ENCODE measurements around the gene CREB3L2.

Gene CREB3L2

DNA sequence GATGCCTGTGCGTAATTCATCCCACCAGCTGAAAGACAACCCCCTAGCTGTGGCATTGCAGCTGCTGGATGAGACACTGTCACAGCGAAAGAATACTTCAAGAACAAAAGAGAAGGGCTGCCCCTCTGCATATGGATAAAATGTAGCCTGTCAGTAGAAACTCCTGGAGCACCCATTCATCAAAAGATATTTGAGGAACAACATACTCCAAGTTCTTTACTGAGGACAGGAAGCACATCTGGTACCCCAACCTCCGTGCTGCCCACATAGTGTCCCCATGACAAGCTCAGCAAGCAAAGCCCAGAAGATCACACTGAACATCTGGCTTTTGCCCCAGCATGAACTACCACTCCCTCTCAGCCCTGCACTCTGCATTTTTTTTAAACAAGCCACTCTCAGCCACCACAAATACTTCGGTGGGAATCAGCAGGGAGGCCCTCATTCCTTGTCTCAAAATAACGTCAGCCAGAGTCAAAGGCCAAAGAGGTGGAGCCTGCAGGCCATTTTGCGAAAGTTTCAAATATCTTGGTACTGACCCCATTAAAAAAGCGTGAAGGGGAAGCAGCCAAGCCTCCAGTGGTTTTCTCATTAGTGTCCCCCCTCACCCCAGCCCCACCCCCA, 1.7 kb downstream of the CREB3L2 start:
- Histone ChIP-seq H3K9ac (ENCODE audit: low read depth in 1 of 2, low read length in 2 of 2) (peak overlapping the region; percentile 23 to 96), H3K4me1 (ENCODE audit: control insufficient read depth in 1 of 2, insufficient read depth in 2 of 2, low read length in 2 of 2) (peaks cover 20 to 32% of the 10 kb centered on the region in 2 donors), H3K9me3 (ENCODE audit: control insufficient read depth in 1 of 2, low read length in 2 of 2) (no peaks in the 10 kb centered on the region), H3K36me3 (ENCODE audit: control insufficient read depth in 1 of 2, insufficient read depth in 2 of 2, low read length in 2 of 2) (no peaks in the 10 kb centered on the region), H3K27me3 (ENCODE audit: control insufficient read depth in 1 of 2, insufficient read depth in 2 of 2, low read length in 2 of 2) (no peaks in the 10 kb centered on the region), H3K4me3 (ENCODE audit: low read depth in 1 of 2, low read length in 2 of 2) (peak overlapping the region; percentile 96 to 97), H3K27ac (ENCODE audit: low read depth, low read length) (peak overlapping the region; percentile 70)

DNA sequence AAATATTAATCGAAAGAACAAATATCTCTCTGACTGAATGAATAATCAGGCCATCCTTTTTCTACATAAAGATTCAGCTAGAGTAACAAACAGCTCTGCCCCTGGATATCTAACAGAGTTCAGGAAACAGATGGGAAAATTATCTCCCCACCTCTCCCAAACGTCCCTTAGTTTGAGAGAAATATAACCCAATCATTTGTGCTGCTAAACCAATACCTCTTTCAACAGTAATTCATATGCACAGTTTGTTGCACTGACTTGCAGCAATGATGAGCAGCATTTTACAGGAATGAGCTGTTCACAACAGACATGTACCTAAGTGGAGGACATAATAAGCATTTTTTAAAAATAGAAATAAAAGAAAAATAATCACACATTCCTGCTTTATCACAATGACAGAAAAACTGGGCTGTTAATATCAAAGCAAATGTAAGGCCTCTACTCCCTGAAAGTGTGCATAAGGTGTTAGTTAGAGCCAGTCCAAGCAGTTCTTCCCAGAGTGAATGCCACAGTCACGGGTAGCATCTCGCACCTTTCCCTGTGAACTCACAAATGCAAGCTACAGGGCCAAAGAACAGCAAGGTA, 2.3 kb downstream of the CREB3L2 start:
- peaks cover 20 to 32% of the 10 kb centered on the region in 2 donors for H3K4me1 ChIP-seq (ENCODE audit: control insufficient read depth in 1 of 2, insufficient read depth in 2 of 2, low read length in 2 of 2)
- H3K4me3 ChIP-seq (ENCODE audit: low read depth in 1 of 2, low read length in 2 of 2), result peak overlapping the region; percentile 96 to 97

DNA sequence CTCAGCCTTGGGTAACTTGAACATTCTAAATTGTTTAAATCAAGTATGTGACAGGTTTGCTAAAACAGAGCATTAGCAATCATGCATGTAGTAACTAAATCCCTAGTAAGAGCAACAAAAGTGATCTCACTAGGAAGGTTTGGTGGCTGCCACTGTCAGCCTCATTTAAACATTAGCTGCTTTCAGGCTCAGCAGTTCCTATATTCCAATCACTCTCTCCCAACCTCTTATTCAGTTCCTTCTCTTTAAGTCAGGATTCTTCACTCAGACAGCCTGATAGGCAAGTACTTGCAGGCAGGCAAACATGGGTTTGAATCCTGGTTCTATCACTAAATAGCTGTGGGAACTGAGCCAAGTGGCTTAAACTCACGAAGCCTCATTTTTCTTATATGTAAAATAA, 3.6 kb downstream of the CREB3L2 start:
- Histone ChIP-seq H3K4me1 (ENCODE audit: control insufficient read depth in 1 of 2, insufficient read depth in 2 of 2, low read length in 2 of 2) (peaks cover 26 to 43% of the 10 kb centered on the region in 2 donors), H3K27me3 (ENCODE audit: control insufficient read depth in 1 of 2, insufficient read depth in 2 of 2, low read length in 2 of 2) (no peaks in the 10 kb centered on the region), H3K4me3 (ENCODE audit: low read depth in 1 of 2, low read length in 2 of 2) (peak overlapping the region in 1 of 2 donors; percentile 97), H3K9ac (ENCODE audit: low read depth in 1 of 2, low read length in 2 of 2) (peak overlapping the region in 1 of 2 donors; percentile 7), H3K9me3 (ENCODE audit: control insufficient read depth in 1 of 2, low read length in 2 of 2) (no peaks in the 10 kb centered on the region), H3K27ac (ENCODE audit: low read depth, low read length) (peak overlapping the region; percentile 27), H3K36me3 (ENCODE audit: control insufficient read depth in 1 of 2, insufficient read depth in 2 of 2, low read length in 2 of 2) (no peaks in the 10 kb centered on the region)

More for the DNA sequence above, 2.3 kb downstream of the CREB3L2 start:
- peak overlapping the region; percentile 70 for H3K27ac ChIP-seq (ENCODE audit: low read depth, low read length)
- H3K9ac ChIP-seq (ENCODE audit: low read depth in 1 of 2, low read length in 2 of 2), result peak overlapping the region; percentile 23 to 96
- H3K27me3 ChIP-seq (ENCODE audit: control insufficient read depth in 1 of 2, insufficient read depth in 2 of 2, low read length in 2 of 2), result no peaks in the 10 kb centered on the region
- no peaks in the 10 kb centered on the region for H3K36me3 ChIP-seq (ENCODE audit: control insufficient read depth in 1 of 2, insufficient read depth in 2 of 2, low read length in 2 of 2)
- H3K9me3 ChIP-seq (ENCODE audit: control insufficient read depth in 1 of 2, low read length in 2 of 2), result no peaks in the 10 kb centered on the region

DNA sequence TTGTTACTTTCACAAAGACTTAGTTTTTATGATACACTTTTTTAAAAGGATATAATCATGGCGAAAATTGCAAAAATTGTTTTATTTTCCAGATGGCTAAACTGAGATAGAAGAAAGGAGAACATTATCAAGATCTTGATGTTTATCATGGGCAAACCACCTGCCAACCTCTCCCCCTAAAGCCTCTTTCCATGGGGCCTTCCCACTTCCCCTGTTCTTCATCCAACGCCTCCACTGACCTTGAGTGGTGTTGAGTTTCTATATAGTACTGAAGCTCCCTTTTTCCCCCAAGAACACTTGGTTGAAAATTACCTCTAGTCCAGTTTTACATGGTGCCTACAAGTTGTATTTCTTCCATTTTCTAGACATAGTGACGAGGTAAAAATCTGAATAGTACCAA, 5.0 kb downstream of the CREB3L2 start:
- Histone ChIP-seq H3K27ac (ENCODE audit: low read depth, low read length) (no peak overlapping the region), H3K4me3 (ENCODE audit: low read depth in 1 of 2, low read length in 2 of 2) (peak overlapping the region; percentile 17 to 18), H3K4me1 (ENCODE audit: control insufficient read depth in 1 of 2, insufficient read depth in 2 of 2, low read length in 2 of 2) (peaks cover 39 to 57% of the 10 kb centered on the region in 2 donors), H3K9me3 (ENCODE audit: control insufficient read depth in 1 of 2, low read length in 2 of 2) (no peaks in the 10 kb centered on the region), H3K9ac (ENCODE audit: low read depth in 1 of 2, low read length in 2 of 2) (no peak overlapping the region), H3K36me3 (ENCODE audit: control insufficient read depth in 1 of 2, insufficient read depth in 2 of 2, low read length in 2 of 2) (no peaks in the 10 kb centered on the region), H3K27me3 (ENCODE audit: control insufficient read depth in 1 of 2, insufficient read depth in 2 of 2, low read length in 2 of 2) (no peaks in the 10 kb centered on the region)

DNA sequence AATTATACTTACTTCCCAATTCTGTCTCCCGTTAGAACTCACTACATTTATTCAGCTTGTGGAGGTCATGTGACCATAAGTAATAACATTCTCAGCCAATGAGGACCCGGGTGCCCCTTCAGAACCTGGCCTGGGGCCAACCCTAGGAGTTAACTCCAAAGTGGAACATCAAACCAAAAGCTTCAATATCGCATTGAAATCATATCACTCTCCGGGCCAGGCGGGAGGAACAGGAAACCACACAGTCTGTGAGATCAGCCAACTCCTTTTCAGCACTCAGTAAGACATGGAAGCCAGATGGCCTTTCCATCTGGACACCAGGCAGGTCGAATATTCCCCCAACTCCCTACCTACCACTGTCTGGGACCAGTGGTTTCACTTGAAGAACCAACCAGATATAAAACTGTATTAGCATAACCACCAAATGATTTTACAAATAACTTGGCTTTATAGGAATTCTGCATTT, 5.5 kb downstream of the CREB3L2 start:
- Histone ChIP-seq H3K9ac (ENCODE audit: low read depth in 1 of 2, low read length in 2 of 2) (peak overlapping the region in 1 of 2 donors; percentile 26), H3K36me3 (ENCODE audit: control insufficient read depth in 1 of 2, insufficient read depth in 2 of 2, low read length in 2 of 2) (no peaks in the 10 kb centered on the region), H3K27ac (ENCODE audit: low read depth, low read length) (no peak overlapping the region), H3K4me1 (ENCODE audit: control insufficient read depth in 1 of 2, insufficient read depth in 2 of 2, low read length in 2 of 2) (peaks cover 40 to 57% of the 10 kb centered on the region in 2 donors), H3K9me3 (ENCODE audit: control insufficient read depth in 1 of 2, low read length in 2 of 2) (no peaks in the 10 kb centered on the region), H3K4me3 (ENCODE audit: low read depth in 1 of 2, low read length in 2 of 2) (peak overlapping the region; percentile 17 to 18), H3K27me3 (ENCODE audit: control insufficient read depth in 1 of 2, insufficient read depth in 2 of 2, low read length in 2 of 2) (no peaks in the 10 kb centered on the region)

DNA sequence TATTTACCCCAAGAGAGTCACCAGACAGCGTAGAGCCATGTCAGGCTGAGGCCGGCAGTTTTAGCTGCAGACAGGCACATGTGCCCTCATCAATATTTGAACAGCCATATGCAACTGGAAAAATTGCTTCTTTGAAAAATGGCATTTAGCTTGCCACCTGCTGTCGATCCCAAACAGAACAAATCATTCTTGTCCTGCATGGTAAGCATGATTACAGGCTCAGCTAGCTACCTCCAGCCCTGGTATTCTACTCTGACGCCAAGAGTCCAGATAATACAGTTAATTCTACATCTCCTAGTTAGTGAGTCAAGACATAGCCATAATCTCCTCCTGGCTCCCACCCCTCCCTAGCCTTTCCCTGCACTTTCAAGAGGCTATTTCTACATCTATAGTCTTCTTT, 7.7 kb downstream of the CREB3L2 start:
- H3K4me3 ChIP-seq (ENCODE audit: low read depth in 1 of 2, low read length in 2 of 2), result no peak overlapping the region
- no peaks in the 10 kb centered on the region for H3K27me3 ChIP-seq (ENCODE audit: control insufficient read depth in 1 of 2, insufficient read depth in 2 of 2, low read length in 2 of 2)
- no peak overlapping the region for H3K27ac ChIP-seq (ENCODE audit: low read depth, low read length)
- H3K36me3 ChIP-seq (ENCODE audit: control insufficient read depth in 1 of 2, insufficient read depth in 2 of 2, low read length in 2 of 2), result no peaks in the 10 kb centered on the region
- H3K9ac ChIP-seq (ENCODE audit: low read depth in 1 of 2, low read length in 2 of 2), result no peak overlapping the region
- no peaks in the 10 kb centered on the region for H3K9me3 ChIP-seq (ENCODE audit: control insufficient read depth in 1 of 2, low read length in 2 of 2)
- H3K4me1 ChIP-seq (ENCODE audit: control insufficient read depth in 1 of 2, insufficient read depth in 2 of 2, low read length in 2 of 2), result peaks cover 45 to 60% of the 10 kb centered on the region in 2 donors

DNA sequence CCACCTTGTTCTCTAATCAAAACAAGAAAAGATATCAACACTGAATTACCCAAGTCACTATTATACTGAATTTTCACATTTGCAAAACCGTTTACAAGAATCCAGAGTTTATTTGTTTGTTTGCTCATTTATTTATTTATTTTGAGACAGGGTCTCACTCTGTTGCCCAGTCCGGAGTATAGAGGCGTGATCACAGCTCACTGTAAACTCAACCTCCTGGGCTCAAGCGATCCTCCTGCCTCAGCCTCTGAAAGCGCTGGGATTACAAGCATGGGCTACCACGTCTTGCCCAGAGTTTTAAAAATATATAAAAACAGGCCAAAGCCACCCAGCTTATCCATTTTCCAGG, 8.5 kb downstream of the CREB3L2 start:
- peaks cover 43 to 56% of the 10 kb centered on the region in 2 donors for H3K4me1 ChIP-seq (ENCODE audit: control insufficient read depth in 1 of 2, insufficient read depth in 2 of 2, low read length in 2 of 2)
- no peak overlapping the region for H3K4me3 ChIP-seq (ENCODE audit: low read depth in 1 of 2, low read length in 2 of 2)
- H3K27ac ChIP-seq (ENCODE audit: low read depth, low read length), result peak overlapping the region; percentile 55
- no peaks in the 10 kb centered on the region for H3K9me3 ChIP-seq (ENCODE audit: control insufficient read depth in 1 of 2, low read length in 2 of 2)
- H3K9ac ChIP-seq (ENCODE audit: low read depth in 1 of 2, low read length in 2 of 2), result no peak overlapping the region
- no peaks in the 10 kb centered on the region for H3K36me3 ChIP-seq (ENCODE audit: control insufficient read depth in 1 of 2, insufficient read depth in 2 of 2, low read length in 2 of 2)
- no peaks in the 10 kb centered on the region for H3K27me3 ChIP-seq (ENCODE audit: control insufficient read depth in 1 of 2, insufficient read depth in 2 of 2, low read length in 2 of 2)

DNA sequence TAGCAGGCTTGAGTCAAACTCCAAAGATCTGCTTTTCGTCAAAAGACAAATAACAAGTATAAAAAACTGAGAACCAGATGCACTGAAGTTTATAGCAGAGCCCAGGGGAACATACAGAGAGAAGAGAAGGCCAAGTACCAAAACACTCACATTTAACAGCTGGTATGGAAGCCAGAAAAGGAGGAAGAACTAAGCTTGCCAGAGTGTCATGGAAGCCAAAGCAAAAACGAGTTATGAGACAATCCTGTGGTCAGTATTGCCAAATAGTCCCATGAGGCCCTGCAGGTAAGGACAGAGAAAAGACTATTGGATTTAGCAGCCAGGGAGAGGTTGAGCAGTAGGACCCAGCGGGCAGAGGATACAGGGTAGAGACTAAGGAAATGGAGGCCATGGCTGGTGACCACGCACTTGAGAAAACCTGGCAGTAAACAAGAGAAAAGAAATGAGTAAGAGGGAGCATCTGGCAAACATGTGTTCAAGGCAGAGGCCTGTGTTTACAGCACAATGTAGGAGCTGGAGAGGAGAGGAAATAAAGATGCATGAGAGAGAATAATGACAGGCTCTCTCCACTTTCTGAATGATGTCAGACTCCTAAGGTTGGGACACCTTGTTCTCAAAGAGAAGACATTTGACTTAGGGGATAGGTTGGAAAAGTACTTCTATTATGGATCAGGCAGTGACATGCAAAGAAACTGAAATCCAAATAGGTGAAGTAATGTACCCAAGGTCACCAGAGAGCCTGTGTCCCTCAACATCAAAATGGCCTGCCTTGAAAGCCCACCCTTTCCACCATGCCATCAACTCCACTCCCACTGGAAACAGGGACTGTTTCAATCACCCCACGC, 9.1 kb downstream of the CREB3L2 start:
- H3K9ac ChIP-seq (ENCODE audit: low read depth in 1 of 2, low read length in 2 of 2), result no peak overlapping the region
- H3K27ac ChIP-seq (ENCODE audit: low read depth, low read length), result peak overlapping the region; percentile 55
- H3K36me3 ChIP-seq (ENCODE audit: control insufficient read depth in 1 of 2, insufficient read depth in 2 of 2, low read length in 2 of 2), result no peaks in the 10 kb centered on the region
- peaks cover 43 to 56% of the 10 kb centered on the region in 2 donors for H3K4me1 ChIP-seq (ENCODE audit: control insufficient read depth in 1 of 2, insufficient read depth in 2 of 2, low read length in 2 of 2)
- H3K9me3 ChIP-seq (ENCODE audit: control insufficient read depth in 1 of 2, low read length in 2 of 2), result no peaks in the 10 kb centered on the region
- H3K4me3 ChIP-seq (ENCODE audit: low read depth in 1 of 2, low read length in 2 of 2), result peak overlapping the region in 1 of 2 donors; percentile 41
- no peaks in the 10 kb centered on the region for H3K27me3 ChIP-seq (ENCODE audit: control insufficient read depth in 1 of 2, insufficient read depth in 2 of 2, low read length in 2 of 2)

DNA sequence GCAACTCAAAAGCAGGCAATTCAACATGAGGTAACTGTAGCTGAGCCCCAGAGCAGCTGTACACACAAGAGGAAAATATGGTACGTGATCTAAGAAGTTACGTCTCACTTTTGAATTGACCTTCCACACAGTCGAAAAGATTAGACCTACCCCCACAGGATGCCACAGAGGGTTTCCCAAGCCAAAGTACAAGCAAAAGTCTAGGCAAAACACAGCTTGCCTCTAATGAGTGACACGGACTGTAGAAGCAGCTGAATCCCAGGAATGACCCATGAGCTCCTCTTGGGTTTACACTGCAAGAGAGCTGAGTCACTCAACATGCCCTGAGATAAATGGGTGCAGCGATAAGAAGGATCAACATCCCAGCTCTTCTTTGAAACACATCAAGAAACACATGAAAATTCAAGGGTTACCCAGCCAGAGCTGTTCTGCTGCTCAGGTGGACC, 9.8 kb downstream of the CREB3L2 start:
- peak overlapping the region; percentile 55 for H3K27ac ChIP-seq (ENCODE audit: low read depth, low read length)
- H3K4me3 ChIP-seq (ENCODE audit: low read depth in 1 of 2, low read length in 2 of 2), result peak overlapping the region in 1 of 2 donors; percentile 41
- H3K4me1 ChIP-seq (ENCODE audit: control insufficient read depth in 1 of 2, insufficient read depth in 2 of 2, low read length in 2 of 2), result peaks cover 49 to 55% of the 10 kb centered on the region in 2 donors
- H3K27me3 ChIP-seq (ENCODE audit: control insufficient read depth in 1 of 2, insufficient read depth in 2 of 2, low read length in 2 of 2), result no peaks in the 10 kb centered on the region
- no peaks in the 10 kb centered on the region for H3K36me3 ChIP-seq (ENCODE audit: control insufficient read depth in 1 of 2, insufficient read depth in 2 of 2, low read length in 2 of 2)
- H3K9ac ChIP-seq (ENCODE audit: low read depth in 1 of 2, low read length in 2 of 2), result no peak overlapping the region
- no peaks in the 10 kb centered on the region for H3K9me3 ChIP-seq (ENCODE audit: control insufficient read depth in 1 of 2, low read length in 2 of 2)

Measured in duodenal mucosa (tissue), 2 donors.